K562 (cell line): ENCODE measurements around the gene LCN15. TPM values are rescaled to one million over a fixed set of nuclear protein-coding genes. Genes with fewer than 3 reads are reported as not detected.

Source experiments
- ATAC-seq: fragments of 200-7000 bp; cut with Tn5 transposase; 3 replicates; pipeline ENCODE4 v1.9.1; 2020; ENCODE audit warnings: moderate library complexity
- BruUV-seq: library from RNA; stranded (reverse); fragments of 400-500 nt; replicated peaks from 2 replicates; lab custom pipeline; 2021; lab: Mats Ljungman, UMichigan
- CTCF ChIA-PET: fragments of 300-600 bp; formaldehyde crosslinking; extraction: SDS; loops from one replicate; lab custom pipeline; 2021; ENCODE audit warnings: low intra/inter-chr PET ratio; lab: Yijun Ruan, JAX
- POLR2A ChIA-PET: fragments of 300-600, 350-650 bp; sonication (Branson Sonifier 250); formaldehyde crosslinking; extraction: SDS; loops from one replicate; lab custom pipeline; 2021; ENCODE audit warnings: antibody characterized with exemption, inconsistent platforms; lab: Yijun Ruan, JAX
- DNase-seq, 4 experiments: peaks; one replicate each; pipeline versions ENCODE4 v3.0.0 to v3.0.0-alpha.2; 2011 to 2018; ENCODE audit warnings: low spot score in 3 of 4, mixed read lengths in 3 of 4; ENCODE audit errors: extremely low read depth in 1 of 4
- FAIRE-seq: peaks from 2 replicates; lab custom pipeline; 2011; peaks lifted over from hg19 to GRCh38; lab: Jason Lieb, UNC
- H2AFZ ChIP-seq: 2 replicates; pipeline ENCODE4 v1.6.0; 2011; ENCODE audit warnings: low read depth, low read length, control low read depth, inconsistent platforms
- H3K27ac ChIP-seq: fragments of 200-600 bp; 3 replicates; pipeline ENCODE4 v1.8.0; 2011; ENCODE audit warnings: low read depth, mild to moderate bottlenecking, control low read depth, inconsistent platforms, low read length, moderate library complexity, mixed read lengths; ENCODE audit errors: extremely low read depth
- H3K27me3 ChIP-seq, 2 experiments: fragments of 300-600 bp in 1 of 2; 2 replicates in 1 of 2; 3 replicates in 1 of 2; pipeline versions ENCODE4 v1.6.0 to v1.8.0; 2011; ENCODE audit warnings: inconsistent platforms in 2 of 2, low read length in 2 of 2, mild to moderate bottlenecking in 1 of 2, mixed read lengths in 1 of 2, moderate library complexity in 1 of 2; ENCODE audit not compliant: control insufficient read depth in 2 of 2, insufficient read depth in 2 of 2
- H3K36me3 ChIP-seq: fragments of 300-600 bp; 3 replicates; pipeline ENCODE4 v1.8.0; 2011; ENCODE audit warnings: mild to moderate bottlenecking, low read length, inconsistent platforms; ENCODE audit not compliant: control insufficient read depth, insufficient read depth
- H3K4me1 ChIP-seq, 2 experiments: fragments of 200-600 bp in 1 of 2; replicated peaks in 1 of 2; 2 replicates in 1 of 2; 3 replicates in 1 of 2; pipeline versions ENCODE4 v1.5.1 to v1.8.0; 2011; ENCODE audit warnings: inconsistent platforms in 2 of 2, low read length in 2 of 2, mild to moderate bottlenecking in 1 of 2, mixed read lengths in 1 of 2, moderate library complexity in 1 of 2; ENCODE audit not compliant: control insufficient read depth in 2 of 2, insufficient read depth in 2 of 2
- H3K4me2 ChIP-seq: 2 replicates; pipeline ENCODE4 v1.6.1; 2011; ENCODE audit warnings: low read length, control low read depth, inconsistent platforms, mixed read lengths; ENCODE audit not compliant: insufficient read depth
- H3K4me3 ChIP-seq: fragments of 200-600 bp; sonication (generic), shearing (Covaris generic); 2 replicates; pipeline ENCODE4 v1.5.1; 2016; ENCODE audit warnings: control low read depth, inconsistent platforms
- H3K79me2 ChIP-seq: fragments of 200-600 bp; 3 replicates; pipeline ENCODE4 v1.8.0; 2011; ENCODE audit warnings: low read length, inconsistent platforms; ENCODE audit not compliant: control insufficient read depth, insufficient read depth
- H3K9ac ChIP-seq, 2 experiments: 2 replicates each; pipeline versions ENCODE4 v1.6.0 to v1.6.1; 2011; ENCODE audit warnings: low read depth in 2 of 2, low read length in 2 of 2, control low read depth in 1 of 2, inconsistent platforms in 1 of 2, mild to moderate bottlenecking in 1 of 2, mixed read lengths in 1 of 2; ENCODE audit not compliant: insufficient read depth in 1 of 2
- H3K9me1 ChIP-seq: one replicate; pipeline ENCODE4 v1.6.0; 2011; ENCODE audit warnings: inconsistent platforms, mild to moderate bottlenecking, low read length, moderate library complexity; ENCODE audit not compliant: control insufficient read depth, insufficient read depth
- H3K9me3 ChIP-seq: replicated peaks from 2 replicates; pipeline ENCODE4 v1.5.1; 2011; ENCODE audit warnings: low read depth, low read length, inconsistent platforms; ENCODE audit not compliant: control insufficient read depth, insufficient read depth
- H4K20me1 ChIP-seq: replicated peaks from 2 replicates; pipeline ENCODE4 v1.6.1; 2011; ENCODE audit warnings: low read length, inconsistent platforms, mixed read lengths; ENCODE audit not compliant: control insufficient read depth, insufficient read depth
- CTBP1 ChIP-seq: fragments of 450-650 bp; IDR thresholded peaks from 2 replicates; pipeline ENCODE4 v1.6.1; 2016; ENCODE audit warnings: borderline replicate concordance
- FOSL1 ChIP-seq: fragments of 200-800 bp; sonication (Bioruptor generic); conservative IDR thresholded peaks from 2 replicates; pipeline ENCODE4 v1.6.1; 2016; ENCODE audit warnings: missing genetic modification characterization, missing compliant biosample characterization
- FOXO4 ChIP-seq: fragments of 450-650 bp; formaldehyde crosslinking; IDR thresholded peaks from 2 replicates; pipeline ENCODE4 v1.4.0; 2020; ENCODE audit warnings: mild to moderate bottlenecking, moderate library complexity
- HNRNPH1 ChIP-seq: fragments of 200-400 bp; formaldehyde crosslinking; optimal IDR thresholded peaks from 2 replicates; pipeline ENCODE3; 2017; ENCODE audit warnings: low read depth, mild to moderate bottlenecking, low read length, moderate library complexity
- THRB ChIP-seq: fragments of 450-650 bp; formaldehyde crosslinking; conservative IDR thresholded peaks from 2 replicates; pipeline ENCODE4 v1.4.0; 2022; ENCODE audit warnings: mild to moderate bottlenecking, missing genetic modification characterization
- ZNF184 ChIP-seq: sonication (generic); formaldehyde crosslinking; IDR thresholded peaks from 2 replicates; pipeline ENCODE4 v1.5.0; 2020; ENCODE audit warnings: missing genetic modification reagents
- WGBS: fragments of 100-300 bp; shearing (Covaris generic); methylation state at CpG from one replicate; pipeline ENCODE4 v1.1.6; 2016; ENCODE audit warnings: low coverage, mixed read lengths; ENCODE audit not compliant: insufficient coverage; ENCODE audit errors: missing lambda C conversion rate; 5-methylcytosine and 5-hydroxymethylcytosine counted together
- in situ Hi-C: fragments of 300-500 bp; cut with MboI; formaldehyde crosslinking; loops from 4 replicates; pipeline ENCODE4 v1.15.0; 2018; ENCODE audit warnings: inconsistent platforms, mixed read lengths
- intact Hi-C: fragments of 100-400 bp; cut with micrococcal nuclease; formaldehyde crosslinking; loops from 2 replicates; pipeline ENCODE4 v1.14.2; 2022
- polyA plus RNA-seq, 8 experiments: library from polyadenylated mRNA; depleted of rRNA in 4 of 8; stranded (reverse) in 5 of 8; unstranded in 3 of 8; fragments of >200 nt; fragmentation: Nextera tagmentation in 2 of 8; fragmentation: Illumina TruSeq in 1 of 8; extraction: Ambion mirVana in 2 of 8; extraction: Trizol in 1 of 8; gene quantifications; 2 replicates each; pipeline versions ENCODE4 v1.2.1 to v1.2.3, GENCODE V29; 2011 to 2014; ENCODE audit warnings: inconsistent platforms in 1 of 8, missing spikeins in 1 of 8
- total RNA-seq, 7 experiments: library from RNA; depleted of rRNA in 6 of 7; stranded (reverse); fragments of >200 nt in 6 of 7; fragmentation: Illumina TruSeq in 2 of 7; extraction: Trizol in 2 of 7; gene quantifications; 2 replicates each; pipeline versions ENCODE4 v1.2.1 to v1.2.3, GENCODE V29; 2011 to 2021; ENCODE audit warnings: low replicate concordance in 1 of 7

The LCN15 gene
- total and polyA plus RNA-seq, 9 of the 15 experiments (the other 6 are each of a cell fraction or from before 2014, with no cell fraction given), result 0.66 TPM; not detected in 8

- no peaks in the 10 kb centered on the region for H3K27me3 ChIP-seq
- no peaks in the 10 kb centered on the region for H3K9me1 ChIP-seq
- no peak overlapping the region for H3K4me2 ChIP-seq
- no peak overlapping the region for H2AFZ ChIP-seq
- no peaks in the 10 kb centered on the region for H3K79me2 ChIP-seq
- no peak overlapping the region for H3K9ac ChIP-seq
- no peaks in the 10 kb centered on the region for H4K20me1 ChIP-seq
- ATAC-seq, result 0 out of 3 replicates have a peak, but pooled peaks have one; percentile 8
- no peaks in the 10 kb centered on the region for H3K36me3 ChIP-seq
- H3K4me1 ChIP-seq, result peaks cover 0 to 45% of the 10 kb centered on the region in 2 experiments; a peak in 3 of 5 replicates
- in situ Hi-C loops (no loop called here), intact Hi-C loops (no loop called here)
- peaks cover 13% of the 10 kb centered on the region for H3K9me3 ChIP-seq
- TF ChIP-seq ZNF184 (CRISPR knock-in tag) (no peak), CTBP1 (no peak), THRB (no peak), FOSL1 (tag) (no peak), HNRNPH1 (no peak), FOXO4 (no peak)
- POLR2A ChIA-PET, result interaction anchor here (0.6 to 0.8 kb wide), 2 partner anchors 28 to 31 kb away, joined by 3 to 4 read pairs; no protein-coding TSS in a partner anchor
- no peak for DNase-seq
- WGBS, result 64% methylated on average over 24 of the region's 24 CpGs
- no TSS peak for BruUV-seq
- CTCF ChIA-PET, result no interaction called here
- no peak for FAIRE-seq
- no peak overlapping the region for H3K27ac ChIP-seq
- H3K4me3 ChIP-seq, result no peak overlapping the region
These were observed 9.6 kb downstream of the LCN15 start for GRCh38 chr9:136754626-136755301.
